HG03196 (cell line): Measurements from ENCODE around the gene PLA2G7.

Experiments
- ATAC-seq: cut with Tn5 transposase; IDR thresholded peaks from one replicate; pipeline ENCODE4 v1.9.1; 2021; ENCODE audit not compliant: unreplicated experiment

PLA2G7 gene

DNA sequence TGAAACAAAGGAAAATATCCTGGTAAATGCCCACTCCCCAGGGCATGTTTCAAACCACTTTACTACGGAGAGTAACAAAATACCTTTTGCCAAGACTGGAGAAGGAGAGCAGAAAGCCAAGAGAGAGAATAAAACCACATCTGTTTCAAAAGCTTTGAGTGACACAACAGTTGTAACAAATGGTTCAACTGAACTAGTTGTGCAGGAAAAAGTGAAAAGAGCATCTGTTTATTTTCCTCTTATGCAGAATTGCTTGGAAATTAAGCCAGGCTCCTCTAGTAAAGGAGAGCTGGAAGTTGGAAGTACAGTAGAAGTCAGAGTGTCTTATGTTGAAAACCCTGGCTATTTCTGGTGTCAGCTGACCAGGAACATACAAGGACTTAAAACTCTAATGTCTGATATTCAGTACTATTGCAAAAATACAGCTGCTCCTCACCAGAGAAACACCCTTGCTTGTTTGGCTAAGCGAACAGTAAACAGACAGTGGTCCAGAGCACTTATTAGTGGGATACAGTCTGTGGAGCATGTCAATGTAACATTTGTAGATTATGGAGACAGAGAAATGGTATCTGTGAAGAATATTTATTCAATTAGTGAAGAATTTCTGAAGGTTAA, 44.9 kb downstream of the PLA2G7 start:
- no peak for ATAC-seq

DNA sequence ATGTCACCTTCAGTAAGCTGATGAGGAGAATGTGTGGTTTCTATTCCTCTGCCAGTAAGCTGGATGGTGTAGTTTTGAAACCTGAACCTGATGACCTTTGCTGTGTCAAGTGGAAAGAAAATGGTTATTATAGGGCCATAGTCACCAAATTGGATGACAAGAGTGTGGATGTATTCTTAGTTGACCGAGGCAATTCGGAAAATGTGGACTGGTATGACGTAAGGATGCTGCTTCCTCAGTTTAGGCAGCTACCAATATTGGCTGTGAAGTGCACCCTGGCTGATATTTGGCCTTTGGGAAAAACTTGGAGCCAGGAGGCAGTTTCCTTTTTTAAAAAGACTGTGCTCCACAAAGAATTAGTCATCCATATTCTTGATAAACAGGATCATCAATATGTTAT, 45.5 kb downstream of the PLA2G7 start:
- no peak for ATAC-seq

DNA sequence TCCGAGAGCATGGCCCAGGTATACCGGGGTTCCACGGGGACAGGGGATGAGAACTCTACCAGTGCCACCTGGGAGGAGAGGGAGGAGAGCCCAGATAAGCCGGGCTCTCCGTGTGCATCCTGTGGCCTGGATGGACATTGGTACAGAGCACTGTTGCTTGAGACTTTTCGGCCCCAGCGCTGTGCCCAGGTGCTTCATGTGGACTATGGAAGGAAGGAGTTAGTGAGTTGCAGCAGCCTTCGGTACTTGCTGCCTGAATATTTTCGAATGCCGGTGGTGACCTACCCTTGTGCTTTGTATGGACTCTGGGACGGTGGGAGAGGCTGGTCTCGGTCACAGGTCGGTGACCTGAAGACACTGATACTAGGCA, 46.2 kb downstream of the PLA2G7 start:
- ATAC-seq, result no peak

DNA sequence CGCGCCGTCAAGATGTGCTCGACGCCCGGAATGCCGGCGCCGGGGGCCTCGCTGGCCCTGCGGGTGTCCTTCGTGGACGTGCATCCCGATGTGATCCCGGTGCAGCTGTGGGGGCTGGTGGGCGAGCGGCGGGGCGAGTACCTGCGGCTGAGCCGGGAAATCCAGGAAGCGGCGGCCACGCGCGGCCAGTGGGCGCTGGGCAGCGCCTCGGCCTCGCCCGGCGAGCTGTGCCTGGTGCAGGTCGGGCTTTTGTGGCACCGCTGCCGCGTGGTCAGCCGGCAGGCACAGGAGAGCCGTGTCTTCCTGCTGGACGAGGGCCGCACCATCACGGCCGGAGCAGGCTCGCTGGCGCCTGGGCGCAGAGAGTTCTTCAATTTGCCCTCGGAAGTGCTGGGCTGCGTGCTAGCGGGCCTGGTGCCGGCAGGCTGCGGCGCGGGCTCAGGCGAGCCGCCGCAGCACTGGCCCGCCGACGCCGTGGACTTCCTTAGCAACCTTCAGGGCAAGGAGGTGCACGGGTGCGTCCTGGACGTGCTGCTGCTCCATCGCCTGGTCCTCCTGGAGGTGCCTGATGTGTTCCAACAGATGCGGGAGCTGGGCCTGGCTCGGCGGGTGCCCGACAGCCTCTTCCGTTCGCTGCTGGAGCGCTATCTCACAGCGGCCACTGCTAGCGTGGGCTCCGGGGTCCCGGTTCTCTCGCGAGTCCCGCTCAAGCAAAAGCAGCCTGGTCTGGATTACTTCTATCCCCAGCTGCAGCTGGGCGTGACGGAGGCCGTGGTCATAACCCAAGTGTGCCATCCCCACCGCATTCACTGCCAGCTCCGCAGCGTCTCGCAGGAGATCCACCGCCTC, 46.8 kb downstream of the PLA2G7 start:
- no peak for ATAC-seq

DNA sequence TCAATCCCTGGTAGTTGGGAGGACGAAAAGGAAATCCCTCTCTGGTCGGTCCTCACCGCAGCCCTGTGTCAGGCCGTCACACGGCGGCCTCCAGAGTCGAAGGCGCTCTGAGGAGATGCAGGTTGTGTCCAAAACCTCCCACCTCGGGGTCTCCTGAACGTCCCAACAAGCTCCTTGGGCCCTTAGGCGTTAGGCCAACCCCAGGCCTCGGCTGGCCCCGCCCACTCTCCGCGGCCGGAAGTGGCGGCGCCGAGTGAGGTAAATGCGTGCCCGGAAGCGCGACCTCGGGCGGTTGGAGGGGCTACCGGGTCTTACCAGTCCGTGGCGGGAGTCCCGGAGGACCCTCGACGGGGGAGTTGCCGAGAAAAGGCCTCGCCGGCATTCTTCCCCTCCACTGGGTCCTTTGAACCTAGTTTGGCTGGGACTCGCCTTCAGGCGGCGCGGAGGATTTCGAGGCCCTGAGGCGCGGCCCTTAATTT, 47.5 kb downstream of the PLA2G7 start, which contains the start of gene TDRD6:
Gene TDRD6, plus strand, starts transcription at position 267 of the 479 bp plus-strand sequence. CDS start 244 bp downstream, outside the sequence.
- no peak for ATAC-seq

DNA sequence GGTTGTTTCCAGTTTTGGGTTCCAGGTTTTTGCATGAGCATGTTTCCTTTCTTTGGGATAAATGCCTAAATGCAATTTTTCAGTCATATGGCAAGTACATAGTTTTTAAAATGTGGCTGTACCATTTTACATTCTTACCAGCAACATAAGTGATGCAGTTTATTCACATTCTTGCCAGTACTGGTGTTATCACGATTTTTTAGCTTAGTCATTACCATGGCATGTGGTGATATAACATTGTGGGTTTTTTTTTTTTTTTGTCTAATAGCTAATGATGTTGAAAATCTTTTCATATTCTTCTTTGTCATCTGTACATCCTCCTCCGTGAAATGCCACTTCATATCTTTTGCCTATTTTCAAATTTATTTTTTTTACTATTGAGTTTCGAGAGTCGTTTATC, 50.4 kb downstream of the PLA2G7 start:
- no peak for ATAC-seq

DNA sequence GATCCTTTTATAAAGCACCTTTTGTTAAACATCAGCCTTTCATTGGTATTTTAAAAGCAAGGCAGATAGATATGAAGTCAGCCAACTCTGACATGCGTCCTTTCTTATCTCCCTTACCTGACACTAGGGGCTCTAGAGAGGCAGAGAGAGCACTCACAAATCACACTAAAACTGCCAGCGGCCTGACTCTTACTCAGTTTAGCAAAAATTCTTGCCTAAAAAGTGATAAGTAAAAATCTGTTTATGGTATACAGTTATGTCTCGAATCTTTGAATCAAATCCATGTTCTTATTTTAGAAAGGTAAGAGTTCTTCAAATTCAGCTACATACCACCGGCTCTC, 57.9 kb downstream of the PLA2G7 start:
- ATAC-seq, result no peak

DNA sequence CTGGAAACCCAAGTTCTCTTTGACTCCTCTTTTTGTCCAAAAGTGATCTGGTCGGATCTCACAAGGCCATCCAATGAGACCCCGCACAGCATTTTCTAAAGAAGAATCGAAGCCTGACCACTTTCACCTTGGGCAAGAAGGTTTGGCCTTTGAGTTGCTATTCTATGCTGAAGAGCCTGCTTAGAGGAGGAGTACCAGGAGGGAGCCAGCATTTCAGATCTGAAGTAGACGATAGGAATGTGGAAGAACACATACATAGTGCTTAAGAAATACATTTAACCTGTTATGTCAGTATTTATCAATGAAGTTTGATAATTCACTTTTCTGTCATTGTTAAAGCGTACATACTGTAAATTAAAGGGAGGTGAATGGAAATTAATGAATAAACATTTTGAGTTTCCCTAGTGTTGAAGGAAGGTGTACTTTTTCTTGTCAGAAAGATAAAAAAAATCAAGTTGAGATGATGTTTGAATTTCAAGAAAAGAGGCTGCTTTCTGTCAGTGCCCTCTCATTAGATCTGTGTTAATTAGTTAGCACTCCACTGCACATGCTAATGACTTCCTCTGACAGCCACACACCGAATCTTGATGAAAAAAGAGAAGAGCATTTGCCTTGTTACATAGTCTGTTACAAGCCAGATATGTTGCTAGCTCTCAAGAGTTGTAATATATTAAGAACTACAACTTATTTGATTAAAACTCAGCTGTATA, 58.4 kb downstream of the PLA2G7 start:
- ATAC-seq, result no peak

DNA sequence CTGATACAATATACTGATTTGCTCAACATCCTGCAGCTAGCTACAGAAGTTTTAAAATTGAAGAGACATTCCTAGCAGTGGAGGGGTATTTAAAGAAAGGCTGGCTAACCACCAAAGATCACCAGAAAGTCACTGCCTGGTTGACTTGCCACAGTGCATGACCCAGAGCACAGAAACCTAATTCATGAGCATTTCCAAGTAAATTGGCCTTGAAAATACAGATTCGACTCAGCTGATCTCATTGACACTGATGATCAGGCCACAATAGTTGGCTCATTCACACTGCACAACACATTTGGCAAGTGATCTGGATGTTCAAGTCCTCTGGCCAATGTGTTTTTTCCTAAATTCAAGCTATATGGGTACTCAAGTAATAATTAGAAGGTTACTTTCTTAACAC, 60.8 kb downstream of the PLA2G7 start:
- ATAC-seq, result no peak

DNA sequence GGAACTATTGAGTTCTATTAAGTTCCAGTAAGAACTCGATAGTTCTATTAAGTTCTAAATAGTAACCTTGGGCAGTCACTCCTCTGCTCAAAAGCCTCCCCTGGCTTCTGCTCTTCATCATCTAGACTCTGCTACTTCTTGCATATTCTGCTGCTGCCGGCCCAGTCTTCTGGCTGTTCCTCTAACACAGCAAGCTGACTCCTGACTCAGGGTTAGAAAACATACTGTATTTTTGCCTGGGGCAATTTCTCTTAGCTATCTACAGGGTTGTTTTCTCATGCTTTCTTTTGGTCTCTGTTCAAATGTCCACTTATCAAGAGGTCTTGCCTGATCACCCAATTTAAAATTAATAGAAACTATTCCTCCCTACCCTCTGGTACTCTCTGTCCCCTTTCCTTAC, 67.8 kb downstream of the PLA2G7 start:
- no peak for ATAC-seq

DNA sequence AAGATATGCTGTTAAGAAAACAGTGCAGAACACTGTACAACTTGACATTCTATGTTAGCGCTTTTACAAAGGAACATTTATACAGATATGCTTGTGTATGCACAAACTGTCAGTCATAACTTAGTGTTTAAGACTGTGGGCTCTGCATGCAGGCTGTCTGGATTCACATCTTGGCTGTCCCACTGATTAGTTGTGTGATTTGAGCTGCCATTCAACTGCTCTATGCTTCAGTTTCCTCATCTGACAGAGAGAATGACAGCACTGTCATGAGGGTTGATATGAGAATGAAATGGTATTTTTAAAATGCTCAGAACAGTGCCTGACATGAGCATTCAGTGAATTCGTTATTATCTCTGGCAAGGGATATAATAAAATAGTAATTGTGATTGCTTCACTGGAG, 73.7 kb downstream of the PLA2G7 start:
- ATAC-seq, result no peak

DNA sequence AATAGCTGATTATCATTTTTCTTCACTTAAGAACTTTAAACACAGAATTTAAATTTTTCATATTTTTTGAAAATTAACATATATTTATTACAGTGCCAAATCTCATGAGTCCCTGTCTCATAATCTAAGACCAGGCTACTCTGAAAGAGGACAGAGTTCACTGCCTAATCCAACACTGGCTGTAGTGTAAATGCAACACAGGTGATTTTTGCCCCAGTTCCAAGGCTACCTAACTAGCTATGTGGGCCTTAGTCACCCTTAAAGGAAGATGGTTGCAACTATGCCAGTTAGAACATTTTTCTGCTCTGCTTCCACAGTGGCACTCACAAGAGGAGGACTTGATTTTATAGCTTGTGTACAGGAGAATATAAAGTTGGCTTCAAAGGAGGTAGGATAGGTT, 77.5 kb downstream of the PLA2G7 start:
- ATAC-seq, result no peak

DNA sequence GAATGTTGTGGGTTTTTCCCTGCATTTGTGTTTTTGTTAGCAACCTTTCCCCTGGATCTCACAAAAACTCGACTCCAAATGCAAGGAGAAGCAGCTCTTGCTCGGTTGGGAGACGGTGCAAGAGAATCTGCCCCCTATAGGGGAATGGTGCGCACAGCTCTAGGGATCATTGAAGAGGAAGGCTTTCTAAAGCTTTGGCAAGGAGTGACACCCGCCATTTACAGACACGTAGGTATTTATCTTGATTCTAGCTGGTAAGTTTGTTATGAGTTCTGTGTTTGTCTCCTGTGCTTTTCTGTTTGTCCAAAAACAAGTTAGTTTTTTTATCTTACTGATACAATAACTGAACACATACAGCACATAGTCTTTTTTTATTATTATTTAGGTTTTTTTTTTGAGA, 79.4 kb downstream of the PLA2G7 start:
- ATAC-seq, result no peak
